ENCODE measurements around the gene CREG2. TPM values are rescaled to one million over a fixed set of nuclear protein-coding genes. Genes with fewer than 3 reads are reported as not detected.

Gene CREG2
- total RNA-seq, 1 experiment from 2014 or later: not detected

- Histone ChIP-seq H3K36me3 (ENCODE audit: insufficient read depth, low read length, poor library complexity, severe bottlenecking) (no peaks in the 10 kb centered on the region), H3K4me3 (ENCODE audit: low read depth, low read length, poor library complexity, severe bottlenecking) (no peak overlapping the region), H3K9me3 (ENCODE audit: low read depth, low read length, poor library complexity, severe bottlenecking) (no peaks in the 10 kb centered on the region), H3K4me1 (ENCODE audit: insufficient read depth, low read length, poor library complexity, severe bottlenecking) (no peaks in the 10 kb centered on the region), H3K27me3 (replicated peaks; ENCODE audit: insufficient read depth, low read depth, low read length, poor library complexity) (peaks cover 5% of the 10 kb centered on the region), H3K27ac (ENCODE audit: low read depth, low read length, poor library complexity, severe bottlenecking) (no peak overlapping the region)
- no TSS peak for BruUV-seq (replicated peaks)
- DNase-seq (ENCODE audit: low spot score): no peak
- intact Hi-C loops (cut with micrococcal nuclease; ENCODE audit: unreplicated experiment): no loop called here
- TF ChIP-seq EZH2 (IDR thresholded peaks at IDR 0.05; ENCODE audit: borderline replicate concordance, low read depth, low read length, poor library complexity, severe bottlenecking) (no peak), CTCF (conservative IDR thresholded peaks at IDR 0.05; ENCODE audit: low read depth, low read length) (no peak)
- ChIA-PET POLR2A (ENCODE audit: low non-redundant PET) (no interaction called here), CTCF (no interaction called here)
These were observed 21.6 kb upstream of the CREG2 start for GRCh38 chr2:101408925-101409324.

DNA sequence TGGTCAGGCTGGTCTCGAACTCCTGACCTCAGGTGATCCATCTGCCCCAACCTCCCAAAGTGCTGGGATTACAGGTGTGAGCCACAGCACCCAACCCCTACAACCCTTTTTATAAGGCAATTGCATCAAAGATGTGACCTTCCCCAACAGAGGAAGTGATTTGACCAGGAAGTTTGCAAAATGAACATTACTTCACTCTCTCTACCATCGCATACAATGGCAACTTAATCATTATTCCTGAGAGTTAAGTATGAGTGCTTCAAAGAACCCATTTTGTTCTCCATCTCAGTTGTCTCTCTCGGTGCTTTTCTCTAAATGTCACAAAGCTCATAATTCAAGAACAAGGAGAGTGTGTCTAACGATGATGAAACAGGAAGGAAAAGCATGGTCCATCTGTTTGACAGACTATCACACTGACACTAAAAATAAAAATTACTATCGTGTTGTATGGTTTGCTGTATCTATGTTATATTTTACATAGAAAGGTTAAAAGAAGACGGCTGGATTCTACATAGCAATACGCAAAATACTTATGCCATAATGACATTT lies 18.1 kb upstream of the CREG2 start:
- POLR2A ChIA-PET (ENCODE audit: low non-redundant PET): no interaction called here
- intact Hi-C loops (cut with micrococcal nuclease; ENCODE audit: unreplicated experiment): no loop called here
- H3K27ac ChIP-seq (ENCODE audit: low read depth, low read length, poor library complexity, severe bottlenecking): no peak overlapping the region
- CTCF ChIA-PET: no interaction called here
- no peaks in the 10 kb centered on the region for H3K9me3 ChIP-seq (ENCODE audit: low read depth, low read length, poor library complexity, severe bottlenecking)
- no TSS peak for BruUV-seq (replicated peaks)
- TF ChIP-seq EZH2 (IDR thresholded peaks at IDR 0.05; ENCODE audit: borderline replicate concordance, low read depth, low read length, poor library complexity, severe bottlenecking) (no peak), CTCF (conservative IDR thresholded peaks at IDR 0.05; ENCODE audit: low read depth, low read length) (no peak)
- DNase-seq (ENCODE audit: low spot score): no peak
- H3K36me3 ChIP-seq (ENCODE audit: insufficient read depth, low read length, poor library complexity, severe bottlenecking): no peaks in the 10 kb centered on the region
- no peaks in the 10 kb centered on the region for H3K27me3 ChIP-seq (replicated peaks; ENCODE audit: insufficient read depth, low read depth, low read length, poor library complexity)
- no peak overlapping the region for H3K4me3 ChIP-seq (ENCODE audit: low read depth, low read length, poor library complexity, severe bottlenecking)
- no peaks in the 10 kb centered on the region for H3K4me1 ChIP-seq (ENCODE audit: insufficient read depth, low read length, poor library complexity, severe bottlenecking)

DNA sequence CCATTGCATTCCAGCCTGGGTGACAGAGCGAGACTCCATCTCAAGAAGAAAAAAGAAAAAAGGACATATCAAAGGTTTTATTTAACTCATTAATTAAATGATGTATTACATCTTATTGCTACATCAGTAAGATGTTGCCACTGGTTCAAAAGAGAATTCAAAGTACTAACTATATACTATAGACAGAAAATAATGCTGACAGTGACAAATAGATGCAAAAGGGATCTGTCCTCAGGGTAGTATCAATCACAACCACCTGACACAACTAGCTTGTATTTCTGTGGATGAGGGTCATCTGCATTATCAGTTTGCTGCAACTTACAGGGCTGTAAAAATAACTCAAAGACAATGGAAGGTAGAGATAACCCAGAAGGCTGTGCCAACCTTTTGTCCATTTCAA lies 16.4 kb upstream of the CREG2 start:
- Histone ChIP-seq H3K4me3 (ENCODE audit: low read depth, low read length, poor library complexity, severe bottlenecking) (no peak overlapping the region), H3K4me1 (ENCODE audit: insufficient read depth, low read length, poor library complexity, severe bottlenecking) (no peaks in the 10 kb centered on the region), H3K27ac (ENCODE audit: low read depth, low read length, poor library complexity, severe bottlenecking) (no peak overlapping the region), H3K36me3 (ENCODE audit: insufficient read depth, low read length, poor library complexity, severe bottlenecking) (no peaks in the 10 kb centered on the region), H3K27me3 (replicated peaks; ENCODE audit: insufficient read depth, low read depth, low read length, poor library complexity) (no peaks in the 10 kb centered on the region), H3K9me3 (ENCODE audit: low read depth, low read length, poor library complexity, severe bottlenecking) (no peaks in the 10 kb centered on the region)
- POLR2A ChIA-PET (ENCODE audit: low non-redundant PET): no interaction called here
- no peak for TF ChIP-seq CTCF (conservative IDR thresholded peaks at IDR 0.05; ENCODE audit: low read depth, low read length)
- no peak for TF ChIP-seq EZH2 (IDR thresholded peaks at IDR 0.05; ENCODE audit: borderline replicate concordance, low read depth, low read length, poor library complexity, severe bottlenecking)
- CTCF ChIA-PET: interaction anchor here (0.5 to 0.7 kb wide), 2 partner anchors 342 to 384 kb away, joined by 3 to 6 read pairs; no protein-coding TSS in a partner anchor
- DNase-seq (ENCODE audit: low spot score): no peak
- no TSS peak for BruUV-seq (replicated peaks)
- intact Hi-C loops (cut with micrococcal nuclease; ENCODE audit: unreplicated experiment): no loop called here

Measured in A673 (cell line).